PC-9 (cell line): ENCODE measurements around the gene BET1L. TPM values are rescaled to one million over a fixed set of nuclear protein-coding genes. Genes with fewer than 3 reads are reported as not detected.

Source experiments
- BruUV-seq: library from RNA; stranded (reverse); fragments of 400-500 nt; replicated peaks from 2 replicates; lab custom pipeline; 2021; lab: Mats Ljungman, UMichigan
- CTCF ChIA-PET: fragments of 300-600 bp; sonication (Branson Sonifier 250); formaldehyde crosslinking; loops from one replicate; lab custom pipeline; 2022; ENCODE audit warnings: antibody characterized with exemption; lab: Charles Lee
- POLR2A ChIA-PET: fragments of 300-600 bp; sonication (Branson Sonifier 250); formaldehyde crosslinking; loops from one replicate; lab custom pipeline; 2022; ENCODE audit warnings: antibody characterized with exemption; ENCODE audit not compliant: unreplicated experiment; lab: Charles Lee
- DNase-seq, 2 experiments: peaks; one replicate each; pipeline versions ENCODE4 v3.0.0 to v3.0.0-alpha.2; 2015 to 2022; ENCODE audit warnings: mixed read lengths in 1 of 2
- H2AFZ ChIP-seq: fragments of 200-600 bp; sonication (generic); 2 replicates; pipeline ENCODE4 v1.8.1; 2017; ENCODE audit warnings: antibody characterized with exemption
- H3F3A ChIP-seq: fragments of 200-600 bp; sonication (generic); 2 replicates; pipeline ENCODE4 v1.8.1; 2017; ENCODE audit warnings: antibody characterized with exemption, mild to moderate bottlenecking, low read depth; ENCODE audit not compliant: insufficient read depth
- H3K27ac ChIP-seq: fragments of 200-600 bp; sonication (generic); 2 replicates; pipeline ENCODE4 v1.6.1; 2016; ENCODE audit warnings: mixed run types
- H3K27me3 ChIP-seq: fragments of 200-600 bp; sonication (generic); 2 replicates; pipeline ENCODE4 v1.6.1; 2016; ENCODE audit warnings: low read depth, mixed run types; ENCODE audit not compliant: insufficient read depth
- H3K36me3 ChIP-seq: fragments of 200-600 bp; sonication (generic); 2 replicates; pipeline ENCODE4 v1.6.1; 2016; ENCODE audit warnings: low read depth, mixed run types
- H3K4me1 ChIP-seq: fragments of 200-600 bp; sonication (generic); replicated peaks from 2 replicates; pipeline ENCODE4 v1.6.1; 2016; ENCODE audit warnings: mixed run types; ENCODE audit not compliant: insufficient read depth
- H3K4me2 ChIP-seq: fragments of 200-600 bp; sonication (generic); 2 replicates; pipeline ENCODE4 v1.6.1; 2017; ENCODE audit warnings: mixed run types
- H3K4me3 ChIP-seq: fragments of 200-600 bp; sonication (generic); 2 replicates; pipeline ENCODE4 v1.6.1; 2016; ENCODE audit warnings: mixed run types
- H3K79me2 ChIP-seq: fragments of 200-600 bp; sonication (generic); 2 replicates; pipeline ENCODE4 v1.6.1; 2017; ENCODE audit warnings: low read depth, mixed run types
- H3K9me2 ChIP-seq: fragments of 200-600 bp; sonication (generic); 2 replicates; pipeline ENCODE4 v1.8.1; 2017; ENCODE audit warnings: mild to moderate bottlenecking; ENCODE audit not compliant: insufficient read depth
- H3K9me3 ChIP-seq: fragments of 200-600 bp; sonication (generic); 2 replicates; pipeline ENCODE4 v1.8.1; 2016; ENCODE audit warnings: low read depth; ENCODE audit not compliant: insufficient read depth
- H4K20me1 ChIP-seq: fragments of 200-600 bp; sonication (generic); 2 replicates; pipeline ENCODE4 v1.8.1; 2017; ENCODE audit not compliant: insufficient read depth
- EZH2 ChIP-seq: fragments of 200-600 bp; sonication (generic); IDR thresholded peaks from 2 replicates; pipeline ENCODE4 v1.8.0; 2017; ENCODE audit warnings: antibody characterized with exemption, low read depth
- intact Hi-C: fragments of 100-400 bp; cut with micrococcal nuclease; formaldehyde crosslinking; loops from one replicate; pipeline ENCODE4 v1.10.0; 2022; ENCODE audit not compliant: unreplicated experiment
- total RNA-seq: library from RNA; stranded (reverse); gene quantifications from 2 replicates; pipeline ENCODE4 v1.2.3, GENCODE V29; 2021
- TF ChIP-seq, protein P1 (sequence below): fragments of 200-600 bp; sonication (generic); conservative IDR thresholded peaks from 2 replicates; pipeline ENCODE4 v1.6.1; 2017; ENCODE audit warnings: mixed run types, antibody characterized with exemption, mild to moderate bottlenecking, moderate library complexity

The BET1L gene
- total RNA-seq, 1 experiment from 2014 or later = 45.7 TPM

DNA sequence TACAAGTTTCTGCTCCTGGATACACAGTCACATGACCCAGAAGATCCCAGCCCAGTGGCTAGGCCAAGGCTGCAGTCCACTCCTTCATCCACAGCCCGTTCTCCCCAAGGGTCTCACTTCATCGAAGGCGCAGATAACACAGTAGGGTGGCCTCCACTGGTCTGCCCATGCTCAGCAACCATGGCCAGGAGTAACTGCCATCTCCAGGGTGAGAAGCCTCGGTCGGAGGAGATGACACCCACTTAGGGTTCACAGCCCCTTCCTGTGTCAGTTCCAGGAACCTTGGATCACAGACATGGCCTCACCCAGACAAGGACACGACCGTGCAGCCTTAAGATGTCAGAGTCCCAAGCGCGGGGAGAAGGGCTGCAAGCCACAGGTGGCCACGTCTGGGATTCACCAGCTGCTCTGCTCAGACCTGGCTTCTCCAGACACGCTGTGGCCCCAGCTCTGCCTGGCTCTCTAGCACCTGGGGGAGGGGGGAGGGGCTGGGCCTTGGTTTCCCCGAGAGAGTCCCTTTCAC lies 2.6 kb downstream of the BET1L start:
- Histone ChIP-seq H2AFZ (no peak overlapping the region), H3K79me2 (peaks cover 36% of the 10 kb centered on the region), H3K4me1 (peaks cover 2% of the 10 kb centered on the region), H3K4me2 (no peak overlapping the region), H3K9me3 (no peaks in the 10 kb centered on the region), H3K9me2 (no peaks in the 10 kb centered on the region), H3K4me3 (no peak overlapping the region), H3F3A (peaks cover 10% of the 10 kb centered on the region), H3K36me3 (no peaks in the 10 kb centered on the region), H3K27me3 (no peaks in the 10 kb centered on the region), H4K20me1 (peaks cover 11% of the 10 kb centered on the region; the same call in 1 of the 2 replicates), H3K27ac (no peak overlapping the region)
- TF ChIP-seq, protein P1, sequence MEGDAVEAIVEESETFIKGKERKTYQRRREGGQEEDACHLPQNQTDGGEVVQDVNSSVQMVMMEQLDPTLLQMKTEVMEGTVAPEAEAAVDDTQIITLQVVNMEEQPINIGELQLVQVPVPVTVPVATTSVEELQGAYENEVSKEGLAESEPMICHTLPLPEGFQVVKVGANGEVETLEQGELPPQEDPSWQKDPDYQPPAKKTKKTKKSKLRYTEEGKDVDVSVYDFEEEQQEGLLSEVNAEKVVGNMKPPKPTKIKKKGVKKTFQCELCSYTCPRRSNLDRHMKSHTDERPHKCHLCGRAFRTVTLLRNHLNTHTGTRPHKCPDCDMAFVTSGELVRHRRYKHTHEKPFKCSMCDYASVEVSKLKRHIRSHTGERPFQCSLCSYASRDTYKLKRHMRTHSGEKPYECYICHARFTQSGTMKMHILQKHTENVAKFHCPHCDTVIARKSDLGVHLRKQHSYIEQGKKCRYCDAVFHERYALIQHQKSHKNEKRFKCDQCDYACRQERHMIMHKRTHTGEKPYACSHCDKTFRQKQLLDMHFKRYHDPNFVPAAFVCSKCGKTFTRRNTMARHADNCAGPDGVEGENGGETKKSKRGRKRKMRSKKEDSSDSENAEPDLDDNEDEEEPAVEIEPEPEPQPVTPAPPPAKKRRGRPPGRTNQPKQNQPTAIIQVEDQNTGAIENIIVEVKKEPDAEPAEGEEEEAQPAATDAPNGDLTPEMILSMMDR = no peak
- no peak for TF ChIP-seq EZH2
- POLR2A ChIA-PET = no interaction called here
- BruUV-seq = no TSS peak
- intact Hi-C loops = loop anchor here (5.0 kb wide), 1 partner anchor 258 kb away; no protein-coding TSS in a partner anchor
- CTCF ChIA-PET = no interaction called here
- DNase-seq = no peak

DNA sequence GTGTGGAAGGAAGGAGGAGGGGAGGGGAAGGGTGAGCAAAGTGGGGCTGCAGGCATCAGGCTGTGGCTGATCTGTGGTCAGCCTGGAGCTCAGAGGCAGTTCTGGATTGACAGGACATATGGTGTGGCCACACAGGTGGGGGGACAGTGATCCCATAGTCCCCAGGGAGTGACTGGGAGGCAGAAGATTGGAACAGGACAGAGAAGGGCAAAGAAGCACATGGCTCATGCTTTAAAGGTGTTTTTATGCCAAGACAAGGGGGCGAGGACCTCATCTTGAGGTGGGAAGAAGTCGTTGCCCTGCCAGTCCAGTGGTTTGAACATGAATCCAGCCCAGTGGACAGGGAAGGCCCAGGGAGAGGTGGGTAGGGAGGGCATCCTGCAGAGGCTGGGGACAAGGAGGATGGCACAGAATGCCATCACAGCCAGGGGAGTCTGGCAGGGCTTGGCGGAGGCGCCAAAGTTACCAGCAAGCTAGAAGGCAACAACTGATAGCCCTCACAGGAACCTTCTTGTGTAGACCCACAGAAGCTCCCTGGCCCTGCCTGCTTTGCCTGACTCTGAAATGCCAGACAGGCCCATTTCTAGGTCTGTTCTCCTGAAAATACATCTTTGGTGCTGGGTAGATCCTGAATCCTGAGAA lies 3.1 kb downstream of the BET1L start:
- no TSS peak for BruUV-seq
- H3K4me1 ChIP-seq = no peaks in the 10 kb centered on the region
- intact Hi-C loops = no loop called here
- peaks cover 31% of the 10 kb centered on the region for H3K79me2 ChIP-seq
- no peak overlapping the region for H3K27ac ChIP-seq
- no peaks in the 10 kb centered on the region for H3K9me3 ChIP-seq
- H3K4me2 ChIP-seq = no peak overlapping the region
- H3K9me2 ChIP-seq = no peaks in the 10 kb centered on the region
- DNase-seq = no peak
- ChIA-PET POLR2A (no interaction called here), CTCF (no interaction called here)
- H2AFZ ChIP-seq = no peak overlapping the region
- H3F3A ChIP-seq = peaks cover 10% of the 10 kb centered on the region
- TF ChIP-seq, protein P1 = no peak
- no peak for TF ChIP-seq EZH2
- no peaks in the 10 kb centered on the region for H3K27me3 ChIP-seq
- no peaks in the 10 kb centered on the region for H3K36me3 ChIP-seq
- peaks cover 11% of the 10 kb centered on the region; the same call in 1 of the 2 replicates for H4K20me1 ChIP-seq
- no peak overlapping the region for H3K4me3 ChIP-seq

DNA sequence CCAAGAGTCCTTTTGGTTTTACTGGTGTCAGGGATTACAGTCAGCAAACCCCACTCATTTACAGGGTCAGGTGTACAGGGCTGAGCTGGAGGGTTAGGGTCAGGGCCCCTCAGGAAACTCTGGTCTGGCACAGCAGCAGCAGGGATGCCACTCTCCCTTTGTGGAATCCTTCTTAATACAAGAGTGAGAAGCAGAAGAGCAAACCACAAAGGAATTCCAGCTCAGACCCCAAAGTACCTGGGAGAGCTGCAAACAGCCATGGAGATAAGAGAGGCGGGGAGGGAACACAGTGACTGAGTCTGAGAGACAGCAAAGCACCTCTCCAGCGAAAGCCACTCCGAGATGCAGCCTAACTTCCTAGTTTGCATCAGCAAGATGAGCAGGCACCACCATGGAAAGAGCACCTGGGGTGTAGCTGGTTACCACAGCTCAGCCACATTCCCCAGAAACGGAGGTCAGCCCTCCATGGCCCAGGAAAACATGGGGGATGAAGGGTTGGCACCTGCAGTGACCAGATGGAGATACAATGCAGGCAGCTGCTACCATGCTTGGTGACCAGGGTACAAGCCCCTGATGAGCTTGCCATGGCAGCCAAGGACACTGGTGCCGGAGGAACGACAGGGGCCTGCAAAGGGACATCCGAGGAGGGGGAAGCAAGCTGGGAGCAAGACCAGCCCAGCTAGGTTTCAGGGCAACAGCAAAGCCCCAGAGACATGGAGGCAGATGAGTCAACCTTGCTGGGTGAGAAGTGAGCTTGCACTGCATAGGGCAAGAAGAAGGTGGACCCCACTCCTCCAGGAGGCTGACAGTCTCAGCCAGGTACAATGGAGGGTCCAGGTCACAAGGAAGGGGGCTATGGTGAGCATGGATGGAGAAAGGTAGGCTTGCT lies 3.9 kb downstream of the BET1L start:
- Histone ChIP-seq H3F3A (peaks cover 9% of the 10 kb centered on the region), H3K79me2 (peaks cover 28% of the 10 kb centered on the region), H3K36me3 (no peaks in the 10 kb centered on the region), H3K4me3 (no peak overlapping the region), H3K27ac (no peak overlapping the region), H2AFZ (no peak overlapping the region), H3K9me3 (no peaks in the 10 kb centered on the region), H3K9me2 (no peaks in the 10 kb centered on the region), H3K4me1 (no peaks in the 10 kb centered on the region), H4K20me1 (peaks cover 11% of the 10 kb centered on the region; the same call in 1 of the 2 replicates), H3K4me2 (no peak overlapping the region), H3K27me3 (no peaks in the 10 kb centered on the region)
- intact Hi-C loops = no loop called here
- no TSS peak for BruUV-seq
- ChIA-PET CTCF (no interaction called here), POLR2A (interaction anchor here (0.7 kb wide), 1 partner anchor 49 kb away, joined by 3 read pairs; no protein-coding TSS in a partner anchor)
- TF ChIP-seq, protein P1 = no peak
- DNase-seq = no peak
